Measurements from ENCODE around the gene ALG1. TPM values are rescaled to one million over a fixed set of nuclear protein-coding genes. Genes with fewer than 3 reads are reported as not detected.
A peak's percentile ranks its signal among the peaks of the same experiment; 100 is the strongest.

ALG1 gene
- 10 to 100 TPM; 43.5 to 51.3 (median 47.4) TPM for total RNA-seq (2021; fragmentation: NEBNext Ultra II Directional; extraction: Animal tissue kit (Norgen Biotek cat#: 25700))
- long read RNA-seq, transcript ALG1-201 (13 exons, 2,132 nt), result major isoform, 80 of 92 reads
- long read RNA-seq, partial matches to known transcripts, result 1 of 92 reads
- long read RNA-seq, other reads (novel, unspliced or antisense), result 11 of 92 reads

DNA sequence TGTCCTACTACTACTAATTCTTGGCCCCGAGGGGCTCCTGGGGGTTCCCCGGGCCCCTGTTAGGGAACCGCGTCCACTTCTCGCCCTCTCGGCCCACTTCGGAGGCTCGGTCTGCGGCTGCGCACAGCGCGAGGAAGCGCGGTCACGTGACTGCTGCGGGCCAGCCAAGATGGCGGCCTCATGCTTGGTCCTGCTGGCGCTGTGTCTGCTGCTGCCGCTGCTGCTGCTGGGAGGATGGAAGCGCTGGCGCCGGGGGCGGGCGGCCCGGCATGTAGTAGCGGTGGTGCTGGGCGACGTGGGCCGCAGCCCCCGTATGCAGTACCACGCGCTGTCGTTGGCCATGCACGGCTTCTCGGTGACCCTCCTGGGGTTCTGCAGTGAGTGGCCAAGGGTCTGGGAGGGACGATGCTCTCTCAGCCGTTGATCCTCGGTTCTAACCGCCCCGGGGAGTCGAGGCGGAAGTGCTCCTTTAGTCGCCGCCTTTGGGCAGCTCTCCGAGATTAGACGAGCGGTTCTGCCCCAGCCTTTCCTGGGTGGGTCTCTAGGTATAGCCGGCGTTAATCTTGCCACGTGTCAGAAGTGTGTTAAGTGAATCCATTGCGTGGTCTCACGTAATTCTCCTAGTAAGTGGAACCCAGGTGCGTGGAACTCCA lies at the start of gene ALG1:
TSS of gene ALG1 (plus strand) at position 163 of the 653 bp plus-strand sequence. CDS start at position 170, 7 bp downstream.
- H3K9me3 Mint-ChIP-seq, result no peaks in the 10 kb centered on the region
- H3K4me3 Mint-ChIP-seq, result peak within 1 kb of the TSS; percentile 98
- peaks cover 11% of the 10 kb centered on the region; the same call in 1 of the 2 replicates for H3K36me3 Mint-ChIP-seq (ENCODE audit: low read depth)
- peaks cover 23% of the 10 kb centered on the region for H3K4me1 Mint-ChIP-seq (ENCODE audit: low read depth)
- H3K27ac Mint-ChIP-seq, result peak within 1 kb of the TSS; percentile 97
- TF ChIP-seq, protein P1, sequence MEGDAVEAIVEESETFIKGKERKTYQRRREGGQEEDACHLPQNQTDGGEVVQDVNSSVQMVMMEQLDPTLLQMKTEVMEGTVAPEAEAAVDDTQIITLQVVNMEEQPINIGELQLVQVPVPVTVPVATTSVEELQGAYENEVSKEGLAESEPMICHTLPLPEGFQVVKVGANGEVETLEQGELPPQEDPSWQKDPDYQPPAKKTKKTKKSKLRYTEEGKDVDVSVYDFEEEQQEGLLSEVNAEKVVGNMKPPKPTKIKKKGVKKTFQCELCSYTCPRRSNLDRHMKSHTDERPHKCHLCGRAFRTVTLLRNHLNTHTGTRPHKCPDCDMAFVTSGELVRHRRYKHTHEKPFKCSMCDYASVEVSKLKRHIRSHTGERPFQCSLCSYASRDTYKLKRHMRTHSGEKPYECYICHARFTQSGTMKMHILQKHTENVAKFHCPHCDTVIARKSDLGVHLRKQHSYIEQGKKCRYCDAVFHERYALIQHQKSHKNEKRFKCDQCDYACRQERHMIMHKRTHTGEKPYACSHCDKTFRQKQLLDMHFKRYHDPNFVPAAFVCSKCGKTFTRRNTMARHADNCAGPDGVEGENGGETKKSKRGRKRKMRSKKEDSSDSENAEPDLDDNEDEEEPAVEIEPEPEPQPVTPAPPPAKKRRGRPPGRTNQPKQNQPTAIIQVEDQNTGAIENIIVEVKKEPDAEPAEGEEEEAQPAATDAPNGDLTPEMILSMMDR (IDR thresholded peaks at IDR 0.05), result no peak
- peak; percentile 80 for DNase-seq
- peaks cover 5% of the 10 kb centered on the region for H3K27me3 Mint-ChIP-seq (ENCODE audit: insufficient read depth)

DNA sequence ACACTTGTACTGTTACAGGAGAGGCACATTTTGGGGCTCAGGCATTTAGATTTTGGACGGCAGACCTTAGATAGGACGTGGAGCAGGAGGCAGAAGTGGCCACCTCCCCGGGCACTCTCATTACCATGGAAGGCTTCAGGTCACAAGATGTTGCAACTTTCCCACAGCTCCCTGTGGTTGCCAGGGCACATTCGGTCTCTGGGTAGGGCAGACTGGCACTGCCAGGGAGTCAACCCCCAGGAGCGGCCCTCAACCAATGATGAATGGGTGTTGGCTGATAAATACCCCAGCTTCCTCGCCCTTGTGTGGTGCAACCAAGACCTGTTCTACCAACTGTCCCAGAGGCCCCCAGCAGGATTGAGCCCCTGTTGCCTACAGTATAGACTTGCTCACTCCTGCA lies 49.1 kb upstream of the ALG1 start:
- no peaks in the 10 kb centered on the region for H3K4me1 Mint-ChIP-seq (ENCODE audit: low read depth)
- H3K27me3 Mint-ChIP-seq (ENCODE audit: insufficient read depth), result peaks cover 26% of the 10 kb centered on the region

GRCh38 chr16:5024632-5025031 lies 47.0 kb upstream of the ALG1 start:
- H3K27me3 Mint-ChIP-seq (ENCODE audit: insufficient read depth), result peaks cover 21% of the 10 kb centered on the region
- no peaks in the 10 kb centered on the region for H3K36me3 Mint-ChIP-seq (ENCODE audit: low read depth)
- TF ChIP-seq, protein P1 (IDR thresholded peaks at IDR 0.05), result peak; percentile 25; the same call in 1 of the 2 replicates
- no peak overlapping the region for H3K27ac Mint-ChIP-seq
- H3K4me1 Mint-ChIP-seq (ENCODE audit: low read depth), result no peaks in the 10 kb centered on the region
- peak; percentile 18 for DNase-seq
- no peak overlapping the region for H3K4me3 Mint-ChIP-seq
- no peaks in the 10 kb centered on the region for H3K9me3 Mint-ChIP-seq

More for the DNA sequence above, 49.1 kb upstream of the ALG1 start:
- Mint-ChIP-seq H3K4me3 (no peak overlapping the region), H3K27ac (no peak overlapping the region), H3K9me3 (no peaks in the 10 kb centered on the region), H3K36me3 (ENCODE audit: low read depth) (no peaks in the 10 kb centered on the region)
- TF ChIP-seq, protein P1 (IDR thresholded peaks at IDR 0.05), result no peak
- no peak for DNase-seq

DNA sequence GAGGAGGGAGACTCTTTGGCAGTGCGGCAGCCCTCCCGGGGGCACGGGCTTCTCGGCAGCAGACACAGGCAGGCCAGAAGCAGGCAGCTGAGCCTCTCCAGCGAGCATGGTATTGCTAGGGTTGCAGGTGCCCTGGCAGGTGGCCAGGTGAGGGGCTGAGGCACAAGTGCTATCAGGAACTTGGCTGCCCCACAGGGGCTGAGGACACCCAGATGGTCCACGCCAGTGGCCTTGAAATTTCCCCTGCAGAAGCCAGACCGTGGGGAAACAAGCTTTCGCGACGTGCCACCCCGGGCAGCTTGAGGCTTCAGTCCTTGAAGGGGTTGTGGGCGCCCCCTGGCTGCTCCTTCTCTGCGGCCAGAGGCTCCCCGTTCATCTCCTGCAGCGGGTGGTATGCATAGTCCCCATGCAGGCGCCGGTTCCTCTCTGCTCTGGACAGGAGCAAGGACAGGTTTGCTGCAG lies 46.4 kb upstream of the ALG1 start:
- no peaks in the 10 kb centered on the region for H3K4me1 Mint-ChIP-seq (ENCODE audit: low read depth)
- H3K27ac Mint-ChIP-seq, result no peak overlapping the region

DNA sequence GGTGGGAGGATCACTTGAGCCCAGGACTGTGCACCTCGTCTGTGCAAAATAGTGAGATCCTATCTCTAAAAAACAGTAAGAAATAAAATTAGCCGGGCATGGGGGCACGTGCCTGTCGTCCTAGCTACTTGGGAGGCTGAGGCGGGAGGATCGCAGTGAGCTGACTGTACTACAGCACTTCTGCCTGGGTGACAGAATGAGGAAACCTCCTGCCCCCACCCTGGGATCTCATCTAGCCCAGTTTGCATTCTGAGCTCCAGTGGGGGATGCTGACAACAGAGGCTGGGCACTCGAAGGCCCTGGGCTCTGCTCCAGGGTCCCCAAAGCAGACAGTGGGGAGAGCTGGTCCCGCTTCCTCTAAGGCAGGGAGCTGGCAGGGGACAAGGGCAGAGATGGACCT lies 45.0 kb upstream of the ALG1 start:
- TF ChIP-seq, protein P1 (IDR thresholded peaks at IDR 0.05), result no peak
- Mint-ChIP-seq H3K27ac (no peak overlapping the region), H3K4me3 (no peak overlapping the region), H3K36me3 (ENCODE audit: low read depth) (no peaks in the 10 kb centered on the region), H3K9me3 (no peaks in the 10 kb centered on the region), H3K4me1 (ENCODE audit: low read depth) (no peaks in the 10 kb centered on the region), H3K27me3 (ENCODE audit: insufficient read depth) (peaks cover 9% of the 10 kb centered on the region)
- DNase-seq, result no peak

More for the DNA sequence above, 46.4 kb upstream of the ALG1 start:
- H3K27me3 Mint-ChIP-seq (ENCODE audit: insufficient read depth), result peaks cover 16% of the 10 kb centered on the region
- TF ChIP-seq, protein P1 (IDR thresholded peaks at IDR 0.05), result peak; percentile 48; the same call in 1 of the 2 replicates
- no peak for DNase-seq
- H3K4me3 Mint-ChIP-seq, result no peak overlapping the region
- no peaks in the 10 kb centered on the region for H3K9me3 Mint-ChIP-seq
- H3K36me3 Mint-ChIP-seq (ENCODE audit: low read depth), result no peaks in the 10 kb centered on the region

Data from HFFc6 (cell line).